Measurements from ENCODE around the gene C1orf185. TPM values are rescaled to one million over a fixed set of nuclear protein-coding genes. Genes with fewer than 3 reads are reported as not detected.

The C1orf185 gene
- total and polyA plus RNA-seq, 9 of the 15 experiments (the other 6 are each of a cell fraction or from before 2014, with no cell fraction given), result not detected

DNA sequence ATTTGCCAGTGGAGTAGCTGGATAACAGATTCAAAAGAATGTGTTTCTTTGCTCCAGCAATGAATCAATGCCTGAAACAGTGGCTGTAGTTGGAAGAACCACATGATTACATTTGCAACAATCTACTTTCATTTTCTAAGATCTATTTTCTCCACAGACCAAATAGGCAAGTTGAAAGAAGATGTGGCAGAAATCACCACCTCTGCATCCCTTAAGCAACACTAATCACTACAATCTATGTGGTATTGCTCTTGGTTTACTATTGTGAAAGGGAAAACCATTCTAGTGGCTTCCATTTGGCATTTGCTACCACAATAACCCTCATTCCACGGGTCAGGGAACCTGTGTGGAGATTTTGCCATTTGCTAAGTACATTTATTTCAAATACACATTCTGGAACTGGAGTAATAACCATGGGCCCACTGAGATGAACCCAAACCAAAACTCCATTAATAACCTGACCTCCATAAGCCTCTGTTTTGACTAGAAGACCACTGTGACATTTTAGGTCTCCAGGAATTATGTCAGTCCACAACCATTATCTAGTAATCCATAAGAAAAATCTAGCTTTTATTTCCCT lies 66.3 kb downstream of the C1orf185 start:
- ChIA-PET CTCF (ENCODE audit: low intra/inter-chr PET ratio) (no interaction called here), POLR2A (interaction anchor here (1.2 kb wide), 1 partner anchor 36 kb away, joined by 4 read pairs; no protein-coding TSS in a partner anchor)
- Histone ChIP-seq H3K9ac (ENCODE audit: insufficient read depth in 1 of 2, low read depth in 2 of 2, low read length in 2 of 2) (no peak overlapping the region), H3K4me3 (no peak overlapping the region), H3K27me3 (ENCODE audit: control insufficient read depth in 2 of 2, insufficient read depth in 2 of 2, low read length in 2 of 2) (peaks cover 8 to 14% of the 10 kb centered on the region in 2 experiments; a peak in 3 of 5 replicates), H3K4me1 (replicated peaks in 1 of 2; ENCODE audit: control insufficient read depth in 2 of 2, insufficient read depth in 2 of 2, low read length in 2 of 2) (no peaks in the 10 kb centered on the region), H3K27ac (ENCODE audit: extremely low read depth, low read depth, low read length) (no peak overlapping the region), H3K9me3 (replicated peaks; ENCODE audit: control insufficient read depth, insufficient read depth, low read depth, low read length) (no peaks in the 10 kb centered on the region), H3K9me1 (ENCODE audit: control insufficient read depth, insufficient read depth, low read length) (no peaks in the 10 kb centered on the region), H3K79me2 (ENCODE audit: control insufficient read depth, insufficient read depth, low read length) (no peaks in the 10 kb centered on the region), H4K20me1 (replicated peaks; ENCODE audit: control insufficient read depth, insufficient read depth, low read length) (no peaks in the 10 kb centered on the region), H3K4me2 (ENCODE audit: insufficient read depth, low read length) (no peak overlapping the region), H2AFZ (ENCODE audit: low read depth, low read length) (no peak overlapping the region), H3K36me3 (ENCODE audit: control insufficient read depth, insufficient read depth, low read length) (no peaks in the 10 kb centered on the region)
- BruUV-seq (replicated peaks), result no TSS peak
- intact Hi-C loops (cut with micrococcal nuclease) (no loop called here), in situ Hi-C loops (cut with MboI) (no loop called here)
- FAIRE-seq, result no peak
- no peak for DNase-seq (ENCODE audit: extremely low read depth in 1 of 4, low spot score in 3 of 4)
- WGBS (ENCODE audit: insufficient coverage, low coverage, missing lambda C conversion rate), result 0% methylated on average over 1 of the region's 1 CpG
- ATAC-seq, result no peak
- TF ChIP-seq MGA (IDR thresholded peaks at IDR 0.05) (no peak), ZNF778 (CRISPR knock-in tag; IDR thresholded peaks at IDR 0.05) (no peak), HEY1 (CRISPR knock-in tag; IDR thresholded peaks at IDR 0.05; ENCODE audit: borderline replicate concordance) (no peak), SNAPC5 (CRISPR knock-in tag; IDR thresholded peaks at IDR 0.05) (no peak), RBM22 (IDR thresholded peaks at IDR 0.05; ENCODE audit: low read depth, low read length, poor library complexity, severe bottlenecking) (no peak), ZNF224 (CRISPR knock-in tag; IDR thresholded peaks at IDR 0.05) (no peak), ELF2 (CRISPR knock-in tag; IDR thresholded peaks at IDR 0.05) (no peak), CBFA2T2 (conservative IDR thresholded peaks at IDR 0.05) (no peak)
- TF ChIP-seq, protein P1, sequence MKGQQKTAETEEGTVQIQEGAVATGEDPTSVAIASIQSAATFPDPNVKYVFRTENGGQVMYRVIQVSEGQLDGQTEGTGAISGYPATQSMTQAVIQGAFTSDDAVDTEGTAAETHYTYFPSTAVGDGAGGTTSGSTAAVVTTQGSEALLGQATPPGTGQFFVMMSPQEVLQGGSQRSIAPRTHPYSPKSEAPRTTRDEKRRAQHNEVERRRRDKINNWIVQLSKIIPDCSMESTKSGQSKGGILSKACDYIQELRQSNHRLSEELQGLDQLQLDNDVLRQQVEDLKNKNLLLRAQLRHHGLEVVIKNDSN (CRISPR knock-in tag; IDR thresholded peaks at IDR 0.05), result no peak

Data from K562 (cell line).